Type B pancreatic cell (in vitro differentiated cells): Measurements from ENCODE around the gene FGF14. TPM values are rescaled to one million over a fixed set of nuclear protein-coding genes. Genes with fewer than 3 reads are reported as not detected.

Experiments used
- DNase-seq: peaks from one replicate; pipeline ENCODE4 v3.0.0; 2021; ENCODE audit warnings: mixed read lengths; ENCODE audit not compliant: unreplicated experiment; ENCODE audit errors: extremely low spot score
- H3K27ac Mint-ChIP-seq: 2 replicates; pipeline ENCODE4 v1.8.0; 2021; ENCODE audit warnings: mild to moderate bottlenecking, mixed read lengths
- H3K27me3 Mint-ChIP-seq: 2 replicates; pipeline ENCODE4 v1.8.0; 2021; ENCODE audit warnings: mixed read lengths
- H3K36me3 Mint-ChIP-seq: 2 replicates; pipeline ENCODE4 v1.8.0; 2021; ENCODE audit warnings: mixed read lengths
- H3K4me1 Mint-ChIP-seq: one replicate; pipeline ENCODE4 v1.8.0; 2021; ENCODE audit warnings: mixed read lengths; ENCODE audit not compliant: unreplicated experiment
- H3K4me3 Mint-ChIP-seq: 2 replicates; pipeline ENCODE4 v1.8.0; 2021; ENCODE audit warnings: mild to moderate bottlenecking, mixed read lengths
- H3K9me3 Mint-ChIP-seq: 2 replicates; pipeline ENCODE4 v1.8.0; 2021; ENCODE audit warnings: mixed read lengths
- total RNA-seq: library from RNA; stranded (reverse); gene quantifications from 2 replicates; pipeline ENCODE4 v1.2.1, GENCODE V29; 2021; ENCODE audit warnings: low replicate concordance
- TF ChIP-seq, protein P1 (sequence below): fragments of 200-600 bp; sonication (generic); conservative IDR thresholded peaks from 2 replicates; pipeline ENCODE4 v1.5.0; 2021; ENCODE audit warnings: antibody characterized with exemption, mild to moderate bottlenecking

FGF14 gene
- total RNA-seq, 1 donor from 2014 or later = 4.2 TPM

DNA sequence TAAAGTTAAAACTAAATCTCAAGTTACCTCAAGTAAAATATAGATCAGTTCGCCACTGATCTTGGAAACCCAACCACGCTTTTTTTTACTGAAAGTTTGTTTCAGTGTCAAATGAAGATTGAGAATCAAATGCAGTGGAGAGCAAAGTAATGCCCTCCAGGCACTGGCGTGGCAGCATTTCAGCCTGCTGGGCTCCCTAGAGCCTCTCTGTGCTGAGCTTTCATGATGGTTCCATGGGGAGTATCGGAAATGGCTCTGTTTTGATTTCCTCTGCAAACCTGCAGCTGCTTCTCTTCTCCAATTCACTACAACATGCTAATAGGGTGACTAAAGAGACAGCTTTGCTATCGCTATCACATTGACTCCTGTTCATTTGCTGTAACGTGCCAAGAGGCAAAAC, 141.6 kb downstream of the FGF14 start:
- H3K4me3 Mint-ChIP-seq = no peak overlapping the region
- DNase-seq = no peak
- TF ChIP-seq, protein P1, sequence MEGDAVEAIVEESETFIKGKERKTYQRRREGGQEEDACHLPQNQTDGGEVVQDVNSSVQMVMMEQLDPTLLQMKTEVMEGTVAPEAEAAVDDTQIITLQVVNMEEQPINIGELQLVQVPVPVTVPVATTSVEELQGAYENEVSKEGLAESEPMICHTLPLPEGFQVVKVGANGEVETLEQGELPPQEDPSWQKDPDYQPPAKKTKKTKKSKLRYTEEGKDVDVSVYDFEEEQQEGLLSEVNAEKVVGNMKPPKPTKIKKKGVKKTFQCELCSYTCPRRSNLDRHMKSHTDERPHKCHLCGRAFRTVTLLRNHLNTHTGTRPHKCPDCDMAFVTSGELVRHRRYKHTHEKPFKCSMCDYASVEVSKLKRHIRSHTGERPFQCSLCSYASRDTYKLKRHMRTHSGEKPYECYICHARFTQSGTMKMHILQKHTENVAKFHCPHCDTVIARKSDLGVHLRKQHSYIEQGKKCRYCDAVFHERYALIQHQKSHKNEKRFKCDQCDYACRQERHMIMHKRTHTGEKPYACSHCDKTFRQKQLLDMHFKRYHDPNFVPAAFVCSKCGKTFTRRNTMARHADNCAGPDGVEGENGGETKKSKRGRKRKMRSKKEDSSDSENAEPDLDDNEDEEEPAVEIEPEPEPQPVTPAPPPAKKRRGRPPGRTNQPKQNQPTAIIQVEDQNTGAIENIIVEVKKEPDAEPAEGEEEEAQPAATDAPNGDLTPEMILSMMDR = no peak
- H3K27ac Mint-ChIP-seq = no peak overlapping the region
- H3K9me3 Mint-ChIP-seq = no peaks in the 10 kb centered on the region
- no peaks in the 10 kb centered on the region for H3K36me3 Mint-ChIP-seq
- H3K4me1 Mint-ChIP-seq = no peaks in the 10 kb centered on the region
- H3K27me3 Mint-ChIP-seq = no peaks in the 10 kb centered on the region

DNA sequence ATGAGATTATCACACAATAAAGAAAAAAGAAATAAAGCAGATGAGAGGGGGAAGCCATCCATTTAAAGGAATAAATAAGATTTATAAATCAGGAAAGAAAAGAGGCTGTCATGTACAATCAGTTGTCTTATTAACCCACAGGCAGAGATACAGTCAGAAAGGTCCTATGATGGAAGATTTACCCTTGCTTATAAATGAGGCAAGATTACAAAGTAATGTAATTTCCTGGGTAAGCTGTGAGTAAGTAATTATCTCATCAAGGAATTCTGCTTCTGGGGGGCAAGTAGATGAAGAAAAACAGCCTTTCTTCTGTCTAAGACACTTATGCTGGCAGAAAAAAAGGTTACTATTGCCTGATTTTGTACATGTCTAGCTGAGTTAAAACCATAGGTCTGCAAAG, 146.4 kb downstream of the FGF14 start:
- DNase-seq = no peak
- H3K9me3 Mint-ChIP-seq = no peaks in the 10 kb centered on the region
- H3K36me3 Mint-ChIP-seq = no peaks in the 10 kb centered on the region
- no peaks in the 10 kb centered on the region for H3K27me3 Mint-ChIP-seq
- H3K27ac Mint-ChIP-seq = no peak overlapping the region
- TF ChIP-seq, protein P1 = no peak
- H3K4me3 Mint-ChIP-seq = no peak overlapping the region
- no peaks in the 10 kb centered on the region for H3K4me1 Mint-ChIP-seq

DNA sequence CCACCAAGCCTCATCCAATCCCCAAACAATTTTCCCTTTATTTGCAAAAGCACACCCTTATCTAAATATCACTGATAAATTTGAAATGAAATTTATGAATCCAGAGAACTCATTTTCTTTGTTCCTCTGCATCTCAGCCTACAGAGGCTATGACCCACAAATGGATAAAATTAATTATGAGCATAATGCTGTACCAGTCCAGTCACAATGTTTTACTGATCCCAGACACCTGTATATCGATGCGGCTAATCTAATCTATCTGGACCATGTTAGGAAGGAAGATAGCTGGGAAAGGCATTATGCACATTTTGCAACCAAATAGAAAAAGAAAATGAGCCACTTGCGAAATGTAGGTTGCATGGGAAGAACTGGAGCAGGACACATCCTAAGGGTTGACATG, 150.0 kb downstream of the FGF14 start:
- DNase-seq = no peak
- H3K27me3 Mint-ChIP-seq = no peaks in the 10 kb centered on the region
- no peaks in the 10 kb centered on the region for H3K4me1 Mint-ChIP-seq
- H3K27ac Mint-ChIP-seq = no peak overlapping the region
- no peaks in the 10 kb centered on the region for H3K9me3 Mint-ChIP-seq
- no peak overlapping the region for H3K4me3 Mint-ChIP-seq
- no peaks in the 10 kb centered on the region for H3K36me3 Mint-ChIP-seq
- TF ChIP-seq, protein P1 = no peak

DNA sequence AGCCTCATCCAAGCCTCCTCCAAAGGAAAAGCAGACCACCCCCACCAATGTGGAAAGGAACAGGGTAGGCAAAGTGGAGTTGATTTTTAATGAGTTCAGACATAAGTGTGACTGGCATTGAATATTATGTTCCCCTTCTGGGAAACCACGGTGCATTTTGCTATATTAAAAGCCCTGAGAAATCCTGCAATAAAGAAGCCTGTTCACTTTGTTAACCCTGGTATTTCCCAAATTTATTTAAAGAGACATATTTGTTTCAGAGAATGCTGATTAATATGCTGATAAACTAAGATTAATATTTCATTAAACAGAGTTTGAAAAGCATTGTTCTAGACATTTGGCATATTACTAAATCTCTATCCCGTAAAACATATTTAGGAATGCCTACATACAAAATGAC, 151.4 kb downstream of the FGF14 start:
- Mint-ChIP-seq H3K27me3 (no peaks in the 10 kb centered on the region), H3K4me3 (no peak overlapping the region), H3K36me3 (no peaks in the 10 kb centered on the region), H3K4me1 (no peaks in the 10 kb centered on the region), H3K27ac (no peak overlapping the region), H3K9me3 (no peaks in the 10 kb centered on the region)
- DNase-seq = no peak
- TF ChIP-seq, protein P1 = no peak

DNA sequence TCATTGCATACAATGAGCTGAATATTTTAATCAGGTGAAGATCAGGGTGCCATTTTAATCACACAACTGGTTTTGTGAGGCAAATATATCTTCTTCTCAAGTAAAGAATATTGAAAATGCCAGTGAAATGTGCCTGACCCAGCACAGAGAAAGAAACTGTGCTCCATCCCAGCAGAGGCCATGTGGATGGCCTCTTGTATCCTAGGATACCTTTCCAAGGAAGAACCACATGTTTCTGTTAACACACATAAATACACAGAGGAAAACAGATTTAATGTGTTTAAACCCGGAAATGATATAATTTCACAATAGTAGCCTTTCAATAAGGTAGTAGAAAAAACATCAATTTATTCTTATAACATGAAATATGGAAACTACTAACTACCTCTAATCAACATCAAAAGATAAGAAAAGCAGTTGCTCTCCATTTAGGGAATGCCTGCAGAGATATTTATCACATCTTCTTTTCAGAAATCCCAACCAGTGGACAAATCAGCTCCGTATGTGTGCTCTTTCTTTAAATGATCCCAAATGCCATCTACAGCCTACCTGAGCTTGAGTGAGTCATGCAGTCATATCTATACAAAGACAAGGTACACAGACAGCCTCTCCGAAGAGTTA, 157.1 kb downstream of the FGF14 start:
- no peak overlapping the region for H3K27ac Mint-ChIP-seq
- no peak overlapping the region for H3K4me3 Mint-ChIP-seq

More for the DNA sequence above, 157.1 kb downstream of the FGF14 start:
- H3K9me3 Mint-ChIP-seq = no peaks in the 10 kb centered on the region
- no peak for DNase-seq
- H3K36me3 Mint-ChIP-seq = no peaks in the 10 kb centered on the region
- TF ChIP-seq, protein P1 = no peak
- no peaks in the 10 kb centered on the region for H3K4me1 Mint-ChIP-seq
- H3K27me3 Mint-ChIP-seq = no peaks in the 10 kb centered on the region
